ENCODE results near the gene DHH. TPM values are rescaled to one million over a fixed set of nuclear protein-coding genes. Genes with fewer than 3 reads are reported as not detected.
A peak's percentile ranks its signal among the peaks of the same experiment; 100 is the strongest.
"Not testable (repeated sequence)": the region's sequence is repeated elsewhere in the genome, so short reads cannot be mapped to it uniquely, and the experiment has no call there.

Gene DHH
- total RNA-seq, result 1 to 10 TPM in 2 of 6 donors, under 1 TPM in 3, not detected in 1; 0.39 to 3.1 (median 0.76) TPM

DNA sequence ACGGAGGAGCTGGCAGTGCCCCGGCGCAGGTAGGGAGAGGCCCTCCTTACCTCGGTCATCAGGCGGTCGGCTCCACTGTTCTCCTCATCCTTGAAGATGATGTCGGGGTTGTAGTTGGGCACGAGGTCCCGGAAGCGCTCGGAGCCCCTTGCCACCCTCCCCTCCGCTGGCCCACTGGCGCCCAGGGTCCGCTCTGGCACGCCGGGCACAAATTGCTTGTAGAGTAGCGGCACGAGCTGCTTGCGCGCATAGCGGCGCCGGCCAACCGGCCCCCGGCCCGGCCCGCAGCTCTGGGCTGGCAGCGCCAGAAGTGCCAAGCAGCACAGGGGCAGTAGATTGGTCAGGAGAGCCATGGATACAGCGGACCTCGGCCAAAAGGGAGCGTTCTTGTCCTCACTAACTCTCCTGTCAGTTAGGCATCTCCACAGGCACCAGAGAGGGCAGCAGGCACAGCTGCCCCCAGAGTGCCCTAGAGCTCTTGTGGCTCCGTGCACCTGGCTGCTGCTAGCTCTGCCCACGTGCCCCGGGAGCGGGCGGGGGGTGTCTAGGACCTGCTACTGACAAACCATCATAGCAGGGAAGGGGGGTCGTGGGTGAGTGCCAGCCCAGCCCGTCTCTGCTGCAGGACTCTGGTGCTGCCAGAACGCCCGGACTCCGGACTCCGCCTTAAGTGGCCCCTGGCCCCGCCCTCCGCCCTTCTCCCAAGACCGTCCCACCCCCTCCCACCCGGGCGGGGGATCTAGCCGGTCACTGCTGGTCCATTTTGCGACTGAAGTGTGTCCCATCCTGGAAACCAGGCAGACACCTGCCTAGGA is at the start of gene DHH:
DHH (minus strand) TSS at position 642 of the 815 bp plus-strand sequence; CDS start at position 353, 289 bp downstream.
- DNase-seq (peak; percentile 54 to 85), ATAC-seq (ENCODE audit: low FRiP score in 2 of 2) (peak in 1 of 2 donors; percentile 47)
- H3K27me3 ChIP-seq, result peaks cover 0 to 48% (median 26%) of the 10 kb centered on the region in 4 donors
- peaks cover 0 to 28% (median 18%) of the 10 kb centered on the region in 4 donors for H3K36me3 ChIP-seq
- H3K4me3 ChIP-seq, result peak within 1 kb of the TSS in 3 of 4 donors; percentile 31 to 46 (median 36)
- peak within 1 kb of the TSS in 1 of 4 donors; percentile 1 for H3K27ac ChIP-seq
- TF ChIP-seq POLR2AphosphoS5 (IDR thresholded peaks at IDR 0.05), result no peak
- TF ChIP-seq EP300 (IDR thresholded peaks at IDR 0.05), result no peak
- TF ChIP-seq, protein P1, sequence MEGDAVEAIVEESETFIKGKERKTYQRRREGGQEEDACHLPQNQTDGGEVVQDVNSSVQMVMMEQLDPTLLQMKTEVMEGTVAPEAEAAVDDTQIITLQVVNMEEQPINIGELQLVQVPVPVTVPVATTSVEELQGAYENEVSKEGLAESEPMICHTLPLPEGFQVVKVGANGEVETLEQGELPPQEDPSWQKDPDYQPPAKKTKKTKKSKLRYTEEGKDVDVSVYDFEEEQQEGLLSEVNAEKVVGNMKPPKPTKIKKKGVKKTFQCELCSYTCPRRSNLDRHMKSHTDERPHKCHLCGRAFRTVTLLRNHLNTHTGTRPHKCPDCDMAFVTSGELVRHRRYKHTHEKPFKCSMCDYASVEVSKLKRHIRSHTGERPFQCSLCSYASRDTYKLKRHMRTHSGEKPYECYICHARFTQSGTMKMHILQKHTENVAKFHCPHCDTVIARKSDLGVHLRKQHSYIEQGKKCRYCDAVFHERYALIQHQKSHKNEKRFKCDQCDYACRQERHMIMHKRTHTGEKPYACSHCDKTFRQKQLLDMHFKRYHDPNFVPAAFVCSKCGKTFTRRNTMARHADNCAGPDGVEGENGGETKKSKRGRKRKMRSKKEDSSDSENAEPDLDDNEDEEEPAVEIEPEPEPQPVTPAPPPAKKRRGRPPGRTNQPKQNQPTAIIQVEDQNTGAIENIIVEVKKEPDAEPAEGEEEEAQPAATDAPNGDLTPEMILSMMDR (IDR thresholded peaks at IDR 0.05), result no peak
- TF ChIP-seq POLR2A (IDR thresholded peaks at IDR 0.05), result no peak
- WGBS, 2 donors, result 4% methylated on average over 3 to 29 of the region's 49 CpGs
- H3K9me3 ChIP-seq, result no peaks in the 10 kb centered on the region
- peaks cover 53 to 57% (median 55%) of the 10 kb centered on the region in 4 donors for H3K4me1 ChIP-seq

DNA sequence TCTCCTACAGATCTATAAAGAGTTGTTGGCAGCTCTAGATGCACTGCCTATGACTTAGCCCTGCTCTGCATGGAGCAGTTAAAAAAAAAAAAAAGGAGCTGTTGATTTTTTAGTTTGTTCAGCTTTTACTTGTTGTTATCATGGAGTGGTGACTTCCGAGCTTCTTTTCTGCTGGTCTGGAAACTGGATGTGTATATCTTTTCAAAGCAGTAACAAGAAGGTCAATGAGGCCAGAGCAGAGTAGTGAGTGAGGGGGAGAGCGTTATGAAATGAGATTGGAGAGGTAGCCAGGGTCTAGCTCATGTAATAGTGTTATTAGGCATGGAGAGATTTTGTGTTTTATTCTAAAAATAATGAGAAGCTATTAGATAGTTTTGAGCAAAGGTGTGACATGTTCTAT is 49.8 kb upstream of the DHH start:
- 90 to 92% methylated on average over 2 of the region's 2 CpGs for WGBS, 2 donors
- no peak for ATAC-seq (ENCODE audit: low FRiP score in 2 of 2)

DNA sequence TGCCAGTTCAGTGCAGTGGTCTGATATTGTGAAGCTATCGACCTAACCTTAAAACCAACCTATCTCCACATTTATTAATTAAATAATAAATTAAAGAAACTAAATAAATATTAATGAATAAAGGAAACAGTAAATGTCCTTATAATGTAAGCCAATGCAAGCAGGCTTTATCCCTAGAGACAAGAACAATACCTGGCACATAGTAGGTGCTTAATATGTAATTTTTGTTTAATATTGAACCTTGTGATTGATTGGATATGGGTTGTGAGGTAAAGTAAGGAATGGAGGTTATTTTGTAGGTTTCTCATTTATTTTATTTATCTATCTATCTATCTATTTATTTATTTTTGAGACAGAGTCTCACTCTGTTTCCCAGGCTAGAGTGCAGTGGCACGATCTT is 44.4 kb upstream of the DHH start:
- H3K36me3 ChIP-seq, result no peaks in the 10 kb centered on the region

More for the DNA sequence above, 49.8 kb upstream of the DHH start:
- TF ChIP-seq POLR2AphosphoS5 (IDR thresholded peaks at IDR 0.05), result no peak
- H3K36me3 ChIP-seq, result no peaks in the 10 kb centered on the region
- H3K4me1 ChIP-seq, result no peaks in the 10 kb centered on the region
- DNase-seq, result no peak
- H3K27ac ChIP-seq, result no peak overlapping the region
- H3K27me3 ChIP-seq, result no peaks in the 10 kb centered on the region
- H3K9me3 ChIP-seq, result no peaks in the 10 kb centered on the region
- H3K4me3 ChIP-seq, result no peak overlapping the region

DNA sequence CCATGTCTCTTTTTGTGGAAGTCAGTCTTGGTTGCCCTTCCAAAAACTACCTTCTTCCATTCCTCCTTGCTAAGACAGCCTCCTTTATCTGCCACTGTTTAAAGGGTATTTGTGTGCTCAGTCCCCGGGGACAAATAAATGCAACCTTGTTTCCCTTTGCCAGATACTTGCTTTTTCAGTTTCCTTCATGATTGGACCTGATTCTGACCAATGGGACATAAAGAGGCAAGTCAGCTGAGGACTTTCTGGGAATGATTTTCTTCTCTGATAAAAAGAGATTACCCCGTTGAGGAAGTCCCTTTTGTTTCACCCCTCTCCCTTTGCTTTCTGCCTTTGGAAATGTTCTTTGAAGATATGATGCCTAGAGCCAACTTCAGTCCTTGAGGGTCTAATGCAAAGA is 44.0 kb upstream of the DHH start:
- Histone ChIP-seq H3K9me3 (no peaks in the 10 kb centered on the region), H3K4me1 (no peaks in the 10 kb centered on the region), H3K4me3 (no peak overlapping the region), H3K36me3 (no peaks in the 10 kb centered on the region), H3K27me3 (no peaks in the 10 kb centered on the region), H3K27ac (no peak overlapping the region)
- ATAC-seq (ENCODE audit: low FRiP score in 2 of 2) (no peak), DNase-seq (no peak)
- TF ChIP-seq POLR2A (IDR thresholded peaks at IDR 0.05), result no peak
- WGBS, 2 donors, result 46 to 54% methylated on average over 2 of the region's 2 CpGs

More for the DNA sequence above, 44.4 kb upstream of the DHH start:
- ATAC-seq (ENCODE audit: low FRiP score in 2 of 2), result no peak
- Histone ChIP-seq H3K27me3 (no peaks in the 10 kb centered on the region), H3K4me1 (no peaks in the 10 kb centered on the region), H3K9me3 (no peaks in the 10 kb centered on the region), H3K4me3 (no peak overlapping the region), H3K27ac (no peak overlapping the region)
- 90 to 95% methylated on average over 2 of the region's 2 CpGs for WGBS, 2 donors
- DNase-seq, result no peak
- TF ChIP-seq, protein P1 (IDR thresholded peaks at IDR 0.05), result no peak
- TF ChIP-seq EP300 (IDR thresholded peaks at IDR 0.05), result no peak
- TF ChIP-seq POLR2A (IDR thresholded peaks at IDR 0.05), result no peak
- TF ChIP-seq POLR2AphosphoS5 (IDR thresholded peaks at IDR 0.05), result no peak

DNA sequence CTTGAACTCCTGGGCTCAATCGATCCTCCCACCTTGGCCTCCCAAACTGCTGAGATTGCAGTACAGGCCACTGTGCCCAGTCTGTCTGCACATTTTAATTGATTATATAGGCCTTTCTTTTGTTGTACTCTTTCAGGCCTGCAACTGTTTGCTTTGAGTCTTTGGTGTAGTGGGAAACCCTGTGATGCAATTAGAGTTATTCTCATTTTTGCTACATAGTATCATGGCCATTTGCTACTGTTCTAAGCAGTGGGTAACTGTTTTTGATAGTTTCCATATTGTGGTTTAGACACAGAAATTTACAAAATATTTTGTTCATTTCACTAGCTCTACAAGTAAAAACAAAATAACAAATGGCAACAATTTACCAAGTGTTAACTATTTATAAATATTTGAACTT is 42.9 kb upstream of the DHH start:
- WGBS, 2 donors, result 80 to 100% methylated on average over 1 of the region's 1 CpG
- no peaks in the 10 kb centered on the region for H3K36me3 ChIP-seq
- H3K27ac ChIP-seq, result no peak overlapping the region
- no peak for ATAC-seq (ENCODE audit: low FRiP score in 2 of 2)
- H3K4me3 ChIP-seq, result no peak overlapping the region
- H3K27me3 ChIP-seq, result no peaks in the 10 kb centered on the region
- TF ChIP-seq, protein P1 (IDR thresholded peaks at IDR 0.05), result no peak
- no peak for TF ChIP-seq POLR2AphosphoS5 (IDR thresholded peaks at IDR 0.05)
- no peak for TF ChIP-seq EP300 (IDR thresholded peaks at IDR 0.05)
- no peak for TF ChIP-seq POLR2A (IDR thresholded peaks at IDR 0.05)
- H3K4me1 ChIP-seq, result peaks cover 3 to 5% (median 5%) of the 10 kb centered on the region in 4 donors
- H3K9me3 ChIP-seq, result no peaks in the 10 kb centered on the region
- no peak for DNase-seq

DNA sequence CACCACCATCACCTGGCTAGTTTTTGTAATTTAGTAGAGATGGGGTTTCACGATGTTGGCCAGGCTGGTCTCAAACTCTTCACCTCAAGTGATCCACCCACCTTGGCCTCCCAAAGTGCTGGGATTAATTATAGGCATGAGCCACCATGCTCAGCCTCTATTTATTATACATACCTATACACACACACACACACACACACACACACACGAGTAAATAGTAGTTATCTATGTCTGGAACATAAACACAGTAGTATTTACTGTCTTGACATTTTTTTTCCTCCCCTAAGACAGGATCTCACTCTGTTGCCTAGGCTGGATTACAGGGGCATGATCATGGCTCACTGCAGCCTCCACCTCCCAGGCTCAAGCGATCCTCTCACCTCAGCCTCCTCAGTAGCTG is 42.4 kb upstream of the DHH start:
- DNase-seq; H3K36me3 ChIP-seq; H3K27me3 ChIP-seq; H3K9me3 ChIP-seq; H3K4me3 ChIP-seq; H3K4me1 ChIP-seq; ATAC-seq (ENCODE audit: low FRiP score in 2 of 2); H3K27ac ChIP-seq: not testable (repeated sequence)
- WGBS, 2 donors, result 88 to 92% methylated on average over 3 of the region's 3 CpGs

Data from upper lobe of left lung (tissue), 6 donors.